Bone marrow (tissue), 2 donors: Measurements from ENCODE around the gene KIF4B.

Source experiments
- DNase-seq, 2 donors: peaks; one replicate each; lab custom pipeline; 2025; lab: John Stamatoyannopoulos, UW

KIF4B gene

DNA sequence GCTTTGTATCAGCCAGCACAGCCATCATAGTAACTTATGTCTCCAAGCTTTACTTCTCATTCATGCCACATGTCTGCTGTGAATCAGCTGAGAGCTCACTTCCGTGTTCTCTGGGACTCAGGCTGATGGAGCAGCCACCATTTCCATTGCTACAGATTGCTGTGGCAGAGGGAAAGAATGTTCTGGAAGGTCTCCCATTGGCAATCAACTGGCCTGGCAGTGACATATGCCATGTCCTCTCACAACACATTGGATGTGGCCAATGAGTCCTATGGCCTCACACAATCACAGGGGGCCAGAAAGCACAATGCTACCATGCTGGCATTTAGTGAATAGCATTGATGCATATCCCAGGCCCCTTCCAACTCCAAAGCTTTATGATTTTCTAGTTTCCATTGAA, 44.1 kb downstream of the KIF4B start:
- DNase-seq: no peak

DNA sequence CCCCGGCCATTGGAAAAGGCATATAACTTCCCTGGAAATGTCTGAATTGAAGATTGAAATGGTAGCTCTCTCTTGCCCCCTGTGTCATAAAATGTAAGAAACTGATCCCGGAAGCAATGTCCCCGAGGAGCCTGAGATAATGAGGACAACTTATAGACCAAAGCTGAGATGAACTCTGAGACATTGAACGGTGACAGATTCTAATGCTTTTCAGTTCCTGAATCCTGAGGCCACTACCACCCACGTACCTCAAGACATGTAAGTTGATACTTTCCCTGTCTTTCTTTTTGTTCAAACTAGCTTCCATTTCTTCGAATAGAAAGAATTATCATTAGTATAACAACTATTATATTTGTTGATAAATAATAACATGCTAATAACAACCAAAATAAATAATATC, 51.0 kb downstream of the KIF4B start:
- DNase-seq: no peak

DNA sequence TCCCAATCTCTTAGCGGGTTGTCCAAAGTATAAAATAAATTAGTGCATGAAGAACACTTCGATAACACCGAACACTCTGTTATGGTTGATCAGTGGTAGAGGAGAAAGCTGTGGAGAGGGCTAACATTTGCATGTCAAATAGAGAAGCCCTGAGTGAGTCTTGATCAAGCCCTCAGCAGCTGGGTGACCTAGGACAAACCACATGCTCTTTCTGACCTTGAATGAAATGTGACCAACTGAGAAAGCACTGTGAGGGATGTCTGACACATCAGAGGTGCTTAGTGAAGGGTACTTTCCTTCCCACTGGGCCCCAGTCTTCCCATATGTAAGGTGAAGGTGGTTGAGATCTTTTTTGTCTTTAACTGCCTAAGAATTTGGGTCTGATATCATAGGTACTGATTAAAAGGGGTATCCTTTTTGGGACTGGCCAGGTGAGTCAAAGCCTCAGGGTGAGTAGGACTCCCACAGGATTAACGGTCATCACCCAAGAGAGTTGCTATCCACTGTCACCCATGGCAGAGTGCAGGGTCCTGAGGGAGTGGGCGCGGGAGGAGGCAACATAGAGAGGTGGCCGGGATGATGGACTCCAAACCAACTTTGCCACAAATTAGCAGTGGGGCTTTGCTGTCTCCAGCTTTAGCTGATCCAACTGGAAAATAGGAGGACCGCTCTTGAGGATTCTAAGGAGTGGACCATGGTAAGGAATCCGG, 53.5 kb downstream of the KIF4B start:
- no peak for DNase-seq
